Measurements from ENCODE around the gene OR52N5.

OR52N5 gene

DNA sequence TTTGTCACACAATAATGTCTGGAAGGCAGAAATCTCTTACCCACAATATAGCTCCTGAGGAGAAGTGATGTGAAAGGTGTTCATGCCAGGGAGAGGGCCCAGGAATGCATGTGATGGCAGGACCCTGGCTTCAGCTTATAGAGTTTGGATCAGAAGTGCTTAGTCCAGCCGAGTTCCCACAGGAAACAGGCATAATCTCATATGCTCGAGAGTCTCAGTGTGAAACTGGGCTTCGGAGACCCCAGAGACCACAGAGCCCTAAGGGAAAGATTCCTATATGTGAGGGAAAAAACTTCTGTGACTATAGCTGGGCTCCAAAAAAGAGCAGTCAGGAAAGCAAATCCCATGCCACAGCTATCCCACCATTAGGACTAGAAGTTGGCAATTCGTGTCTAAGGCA, at the start of gene OR52N5:
OR52N5 (minus strand) TSS at position 101 of the 400 bp plus-strand sequence. CDS start 4,721 bp downstream, outside the sequence.
- DNase-seq (ENCODE audit: low read depth in 3 of 3) = no peak

DNA sequence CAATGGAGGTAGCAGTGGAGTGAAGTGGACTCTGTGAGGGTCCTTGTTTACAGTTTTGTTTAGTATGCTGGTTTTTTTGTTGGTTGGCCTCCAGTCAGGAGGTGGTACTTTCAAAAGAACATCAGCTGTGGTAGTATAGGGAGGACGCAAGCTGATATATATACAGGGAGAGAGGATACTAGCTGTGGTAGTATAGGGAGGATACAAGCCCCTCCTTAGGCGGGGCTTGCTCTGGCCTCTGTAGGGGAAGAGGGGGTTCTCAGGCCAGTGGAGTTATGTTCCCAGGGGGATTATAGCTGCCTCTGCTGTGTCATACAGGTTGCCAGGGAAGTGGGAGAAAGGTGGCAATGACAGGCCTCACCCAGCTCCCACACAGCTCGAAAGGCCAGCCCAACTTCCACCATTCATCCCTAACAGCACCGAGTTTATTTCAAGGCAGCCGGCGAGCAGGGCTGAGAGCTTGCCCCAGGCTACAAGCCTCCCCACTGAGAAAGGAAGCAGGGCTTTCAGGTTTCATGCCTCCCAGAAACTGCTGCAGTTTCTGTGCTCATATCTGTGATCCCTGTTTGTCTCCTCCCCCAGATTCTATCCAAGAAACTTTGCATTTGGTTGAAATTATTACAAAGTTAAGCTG, 48.2 kb upstream of the OR52N5 start:
- no peak for DNase-seq (ENCODE audit: low read depth in 3 of 3)

DNA sequence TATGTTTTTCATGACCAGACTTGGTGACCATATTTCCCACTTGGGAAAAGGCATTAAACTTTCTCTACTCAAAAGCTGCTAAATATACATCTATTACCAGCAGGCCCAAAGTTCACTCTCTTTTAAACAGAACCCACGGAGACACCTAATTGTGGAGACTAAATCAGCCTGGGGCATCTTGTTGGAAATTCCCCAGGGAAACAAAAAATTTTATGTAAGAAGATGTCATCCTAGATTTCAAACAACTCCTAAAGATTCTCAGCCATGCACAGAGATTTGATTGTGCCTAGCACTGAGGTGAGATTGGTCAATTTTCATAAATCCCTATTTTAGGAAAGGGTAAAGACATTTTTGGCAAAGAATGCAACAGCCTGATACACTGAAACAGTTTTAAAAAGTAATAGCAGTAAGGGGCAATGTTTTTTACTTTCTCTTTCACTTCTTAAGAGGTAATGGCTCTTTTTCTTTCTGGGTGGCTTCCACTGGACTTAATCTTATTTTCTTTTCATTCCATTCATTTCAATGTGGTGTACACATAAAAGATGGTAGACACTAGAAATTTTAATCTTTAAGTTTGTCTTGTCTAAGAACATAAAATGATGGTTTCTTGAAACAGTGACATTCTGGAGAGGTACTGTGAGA, 35.2 kb upstream of the OR52N5 start:
- no peak for DNase-seq (ENCODE audit: low read depth in 3 of 3)

DNA sequence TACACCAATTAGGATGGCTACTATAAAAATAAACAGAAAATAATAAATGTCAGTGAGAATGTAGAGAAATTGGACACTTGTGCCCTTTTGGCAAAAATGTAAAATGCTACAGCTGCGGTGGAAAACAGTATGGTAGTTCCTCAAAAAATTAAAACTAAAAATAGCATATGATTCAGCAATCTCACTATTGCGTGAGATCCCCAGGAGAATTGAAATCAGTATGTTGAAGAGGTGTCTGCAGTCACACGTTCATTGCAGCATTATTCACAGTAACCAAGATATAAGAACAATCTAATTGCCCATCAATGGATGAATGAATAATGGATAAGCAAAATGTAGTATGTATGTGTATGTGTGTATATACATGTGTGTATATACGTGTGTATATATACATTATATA, 32.4 kb upstream of the OR52N5 start:
- no peak for DNase-seq (ENCODE audit: low read depth in 3 of 3)

DNA sequence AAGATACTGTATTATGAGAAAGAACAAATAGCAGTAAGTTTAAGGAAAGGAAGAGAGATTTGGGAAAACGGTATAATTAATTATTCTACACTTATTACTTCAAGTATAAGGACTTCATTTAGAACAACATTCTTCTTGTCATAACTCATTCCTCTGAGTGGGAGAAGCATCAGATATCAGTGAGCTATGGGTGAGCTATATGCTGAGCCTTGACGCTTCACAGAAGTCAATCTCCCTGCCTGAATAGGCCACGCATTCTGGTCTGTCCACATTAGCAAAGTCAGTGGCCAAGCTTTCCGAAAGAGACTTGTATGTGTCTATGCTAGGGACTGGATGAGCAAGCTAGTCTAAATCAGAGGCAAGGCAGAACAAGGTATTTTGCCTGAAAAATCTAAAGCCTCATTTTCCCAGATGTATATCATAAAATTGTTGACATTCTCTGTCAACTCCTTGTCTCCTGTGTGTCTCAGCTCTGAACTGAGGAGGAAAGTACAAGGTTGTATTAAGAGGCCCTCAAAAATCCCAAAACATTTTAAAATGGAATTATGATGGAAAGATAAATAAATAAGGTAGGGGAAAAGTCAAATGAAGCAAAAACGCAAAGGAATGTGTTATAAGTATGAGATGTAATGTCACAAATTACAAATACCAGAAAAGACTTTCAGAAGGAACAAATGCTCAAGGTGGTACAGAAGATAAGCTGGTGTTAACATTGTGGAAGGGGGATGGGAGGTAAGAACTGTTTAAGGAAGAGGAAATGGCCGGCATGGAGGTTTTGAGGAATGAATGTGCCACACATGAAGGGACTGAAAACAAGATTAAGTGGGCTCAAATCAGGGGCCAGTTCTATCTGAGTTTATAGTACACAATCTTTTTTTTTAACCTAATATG, 27.0 kb upstream of the OR52N5 start:
- DNase-seq (ENCODE audit: low read depth in 3 of 3) = no peak

DNA sequence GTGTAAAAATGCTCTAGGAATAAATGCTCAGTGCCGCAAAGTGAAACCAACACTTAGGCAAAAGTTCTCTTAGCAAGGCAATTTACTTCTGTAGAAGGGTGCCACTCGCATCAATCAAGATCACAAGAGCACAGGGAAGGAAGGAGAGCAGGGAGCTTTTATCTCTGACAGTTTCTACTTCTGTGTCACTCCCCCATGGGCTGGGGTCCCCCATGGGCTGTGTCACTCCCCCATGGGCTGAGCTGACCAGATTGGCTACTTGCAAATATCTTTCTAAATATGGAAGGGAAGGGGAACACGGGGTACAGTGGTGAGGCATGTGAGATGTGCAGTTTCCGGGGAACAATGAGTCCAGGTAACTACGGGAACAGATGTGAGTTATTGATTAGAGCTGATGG, 26.0 kb upstream of the OR52N5 start:
- no peak for DNase-seq (ENCODE audit: low read depth in 3 of 3)

DNA sequence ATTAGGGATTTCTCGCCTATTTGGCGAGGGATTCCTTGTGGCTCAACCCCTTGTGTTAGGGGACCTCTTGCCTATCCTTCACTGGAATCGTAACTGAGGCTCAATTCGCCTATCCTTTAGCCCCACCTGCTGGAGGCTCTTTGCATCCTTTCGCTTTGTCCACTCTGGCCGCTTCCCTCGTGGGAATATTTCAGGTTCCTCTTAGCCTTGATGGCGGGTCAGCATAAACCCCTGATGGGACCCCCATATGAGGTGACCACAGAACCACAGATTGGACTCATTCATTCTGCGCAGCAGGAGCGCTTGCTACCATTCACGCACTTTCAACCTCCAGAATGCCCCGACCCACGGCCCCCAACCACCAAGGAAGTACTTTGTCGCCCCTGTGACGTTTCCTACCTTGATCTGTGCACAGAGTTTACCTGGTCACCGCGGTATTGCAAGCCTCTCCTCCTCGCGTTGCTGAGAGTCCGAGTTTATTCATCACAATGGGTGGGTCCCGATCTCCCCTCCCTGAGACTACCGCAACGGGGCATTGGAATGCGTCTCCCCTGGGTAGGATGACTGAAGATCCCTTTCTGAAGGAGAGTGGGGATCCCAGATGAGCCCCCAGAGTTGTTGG, 25.5 kb upstream of the OR52N5 start, which contains the start of gene OR52N2:
OR52N2 (plus strand) TSS at position 425 of the 622 bp plus-strand sequence. CDS start 11,412 bp downstream, outside the sequence.
- peak; percentile 44 to 50 (median 49) for DNase-seq (ENCODE audit: low read depth in 3 of 3)

DNA sequence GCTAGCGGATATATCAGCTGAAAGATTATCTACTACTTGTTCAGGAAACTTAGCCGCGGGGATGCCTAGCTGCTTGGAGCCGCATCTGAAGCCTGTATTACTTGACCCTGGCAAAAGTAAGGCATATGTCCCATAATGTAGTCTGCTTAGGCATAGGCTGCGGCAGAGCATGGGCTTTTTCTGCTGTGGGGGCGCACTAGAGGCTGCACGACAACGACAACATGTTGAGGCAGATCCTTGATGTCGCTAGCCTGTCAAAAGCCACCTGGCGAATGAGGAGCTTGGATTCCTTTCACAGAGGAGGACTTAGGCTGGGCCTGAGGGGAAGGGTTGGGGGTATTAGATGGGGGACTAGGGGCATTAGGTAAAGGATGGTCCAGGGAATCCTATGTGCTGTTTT, 24.4 kb upstream of the OR52N5 start:
- DNase-seq (ENCODE audit: low read depth in 3 of 3) = no peak

DNA sequence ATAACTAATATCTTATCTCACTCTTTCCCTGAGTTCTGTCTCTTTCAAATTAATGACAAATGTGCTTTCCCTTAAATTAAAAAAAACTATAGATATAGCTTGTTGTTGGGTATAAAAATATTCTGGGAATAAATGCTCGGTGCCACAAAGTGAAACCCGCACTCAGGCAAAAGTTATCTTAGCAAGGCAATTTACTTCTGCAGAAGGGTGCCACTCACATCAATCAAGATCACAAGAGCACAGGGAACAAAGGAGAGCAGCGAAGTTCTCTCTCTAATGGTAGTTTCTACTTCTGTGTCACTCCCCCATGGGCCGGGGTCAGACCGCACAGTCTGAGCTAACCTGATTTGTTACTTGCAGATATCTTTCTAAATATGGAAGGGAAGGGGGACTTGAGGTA, 20.8 kb upstream of the OR52N5 start:
- DNase-seq (ENCODE audit: low read depth in 3 of 3) = no peak

DNA sequence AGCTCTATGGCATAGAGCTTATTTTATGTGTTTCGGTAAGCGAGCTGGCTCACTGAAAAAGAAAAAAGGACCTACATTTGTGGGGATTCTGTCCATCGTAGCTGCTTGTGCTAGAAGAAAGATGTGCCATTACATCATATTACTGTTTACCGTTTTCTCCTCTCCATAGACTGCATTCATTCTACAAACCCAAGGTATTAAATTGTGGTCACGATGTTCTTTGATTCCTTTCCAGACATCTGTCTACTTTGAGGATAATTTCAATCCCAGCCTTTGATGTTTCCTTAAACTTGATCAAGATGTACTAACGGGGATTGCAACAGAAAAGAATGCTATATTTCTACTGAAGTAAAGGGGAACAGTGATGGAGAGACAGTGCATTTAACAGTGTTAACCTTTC, 13.4 kb upstream of the OR52N5 start:
- DNase-seq (ENCODE audit: low read depth in 3 of 3) = no peak

DNA sequence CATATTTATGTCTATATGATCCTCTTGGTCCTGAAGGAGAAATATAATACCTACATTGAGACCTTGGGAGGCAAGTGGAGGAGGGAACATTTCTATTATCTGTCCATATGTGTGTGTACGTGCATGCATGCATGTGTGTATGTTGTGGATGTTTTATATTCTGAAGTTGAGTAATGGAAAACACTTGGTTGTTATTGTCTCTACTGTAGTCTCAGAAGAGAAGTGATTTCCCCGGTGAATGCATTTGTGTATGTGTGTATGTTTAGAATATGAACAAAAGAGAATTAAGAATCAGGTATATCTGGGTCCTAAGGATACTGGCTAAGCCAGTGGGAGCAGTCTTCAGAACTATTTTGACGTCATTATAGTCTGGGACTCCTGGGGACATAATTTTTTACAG, 8.0 kb upstream of the OR52N5 start, which contains the start of gene OR52N1:
OR52N1 (minus strand) TSS at position 101 of the 400 bp plus-strand sequence. CDS start 2,449 bp downstream, outside the sequence.
- DNase-seq (ENCODE audit: low read depth in 3 of 3) = no peak

DNA sequence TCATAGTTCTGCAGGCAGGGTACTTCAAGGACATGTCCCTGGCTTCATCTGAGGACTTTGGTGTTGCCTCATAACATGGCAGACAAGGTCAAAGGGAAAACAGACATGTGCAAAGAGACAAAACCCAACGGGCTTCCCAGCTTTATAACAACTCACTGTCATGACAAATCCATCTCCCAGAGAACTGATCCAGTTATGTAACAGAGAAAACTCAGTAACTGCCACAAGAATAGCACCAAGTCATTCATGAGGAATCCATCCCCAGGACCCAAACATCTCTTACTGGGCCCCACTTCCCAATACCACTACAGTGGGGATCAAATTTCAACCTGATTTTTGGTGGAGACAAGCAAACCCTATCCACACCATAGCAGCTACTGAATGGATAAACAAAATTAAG, 16.1 kb downstream of the OR52N5 start:
- DNase-seq (ENCODE audit: low read depth in 3 of 3) = no peak

DNA sequence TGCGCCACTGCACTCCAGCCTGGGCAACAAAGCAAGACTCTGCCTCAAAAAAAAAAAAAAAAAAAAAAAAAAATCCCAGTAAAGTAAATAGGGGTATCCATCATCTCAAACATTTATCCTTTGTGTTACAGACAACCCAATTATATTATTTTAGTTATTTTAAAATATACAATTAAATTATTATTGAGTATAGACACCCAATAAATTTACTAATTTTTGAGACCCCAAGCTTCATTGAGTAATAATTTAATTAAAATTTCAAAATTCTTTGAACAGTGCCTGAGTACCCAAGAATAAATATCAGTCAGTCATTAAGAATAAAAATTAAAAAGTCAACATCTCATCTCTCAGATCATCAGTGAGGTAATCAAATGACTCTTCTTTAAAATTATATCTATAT, 29.2 kb downstream of the OR52N5 start, which contains the start of gene OR52N4:
OR52N4 (plus strand) TSS at position 301 of the 400 bp plus-strand sequence. CDS start 498 bp downstream, outside the sequence.
- no peak for DNase-seq (ENCODE audit: low read depth in 3 of 3)

DNA sequence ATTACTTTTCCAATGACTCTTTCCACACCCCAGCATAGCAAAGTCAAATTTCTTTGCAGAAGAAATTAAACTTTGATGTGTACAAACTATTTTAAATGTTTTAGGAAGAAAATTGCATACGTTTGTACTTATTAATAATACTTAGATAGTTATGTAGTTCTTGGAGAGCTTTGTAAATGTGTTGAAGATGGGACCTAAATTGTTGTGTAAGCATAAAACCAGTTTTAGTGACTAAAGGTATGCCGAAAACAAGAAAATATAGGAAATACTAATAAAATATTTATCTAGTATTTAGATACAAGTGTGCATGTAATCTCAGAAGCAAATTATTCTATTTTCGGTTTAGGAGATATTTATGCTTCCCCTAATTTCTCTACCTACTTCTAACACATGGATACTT, 33.3 kb downstream of the OR52N5 start:
- no peak for DNase-seq (ENCODE audit: low read depth in 3 of 3)

DNA sequence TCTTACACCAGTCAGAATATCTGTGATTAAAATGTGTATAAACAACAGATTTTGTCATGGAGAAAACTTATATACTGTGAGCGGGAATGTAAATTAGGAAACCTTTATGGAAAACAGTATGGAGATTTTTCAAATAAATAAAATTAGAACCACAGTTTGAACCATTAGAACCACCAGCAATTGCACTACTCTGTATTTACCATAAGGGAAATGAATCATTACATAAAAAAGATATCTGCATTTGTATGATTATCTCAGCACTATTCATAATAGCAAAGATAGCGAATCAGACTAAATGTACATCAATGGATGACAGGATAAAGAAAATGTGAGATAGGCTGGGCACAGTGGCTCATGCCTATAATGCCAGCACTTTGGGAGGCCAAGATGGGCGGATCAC, 36.5 kb downstream of the OR52N5 start:
- no peak for DNase-seq (ENCODE audit: low read depth in 3 of 3)

DNA sequence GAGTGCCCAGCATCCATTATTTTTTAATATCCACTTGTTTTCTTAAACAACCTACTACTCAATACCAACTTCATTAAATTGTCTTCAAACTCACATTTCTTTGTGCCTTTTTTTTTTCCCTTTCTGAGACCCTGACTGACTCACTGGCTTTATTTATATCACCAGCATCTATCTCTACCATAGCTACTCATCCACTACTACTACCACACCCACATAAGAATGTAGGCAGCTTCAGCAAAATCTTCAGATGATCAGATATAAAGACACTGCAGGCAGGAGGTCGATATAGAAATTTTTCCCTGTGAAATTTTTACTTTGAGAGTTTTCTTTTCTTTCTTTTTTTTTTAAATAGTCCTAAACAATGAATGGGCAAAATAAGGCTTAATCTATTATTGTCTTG, 44.7 kb downstream of the OR52N5 start:
- no peak for DNase-seq (ENCODE audit: low read depth in 3 of 3)

DNA sequence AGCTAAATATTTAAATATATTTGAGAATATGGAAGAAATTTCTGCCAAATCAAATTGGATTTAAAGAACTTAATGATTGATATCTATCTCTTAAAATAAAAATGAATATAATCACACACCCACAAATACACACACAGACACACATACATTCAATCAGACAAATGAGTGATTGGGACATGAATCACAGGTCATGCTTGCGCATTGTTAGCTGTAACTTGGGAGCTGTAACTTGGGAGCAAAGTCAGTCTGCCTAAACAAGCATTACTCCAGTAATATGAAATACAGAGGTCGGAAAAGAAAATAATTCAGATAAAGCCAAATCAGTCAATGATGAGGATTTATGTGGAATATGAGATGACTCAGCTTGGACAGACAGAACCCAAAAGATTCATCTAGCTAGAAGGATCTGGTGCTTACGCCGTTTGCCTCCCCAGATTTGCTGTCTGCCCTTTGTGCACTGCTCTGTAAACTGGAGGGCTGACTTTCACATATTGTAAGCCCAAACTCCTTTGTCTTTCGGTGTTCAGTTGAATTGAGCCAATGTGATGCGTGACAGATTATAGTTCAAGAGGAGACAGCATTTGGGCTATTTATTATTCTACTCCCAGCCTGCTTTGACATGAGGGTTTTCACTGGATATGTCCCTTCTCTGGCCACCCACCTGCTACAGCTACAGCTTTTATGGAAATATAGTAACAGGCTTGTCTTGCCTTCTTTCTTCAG, 45.3 kb downstream of the OR52N5 start:
- DNase-seq (ENCODE audit: low read depth in 3 of 3) = no peak

DNA sequence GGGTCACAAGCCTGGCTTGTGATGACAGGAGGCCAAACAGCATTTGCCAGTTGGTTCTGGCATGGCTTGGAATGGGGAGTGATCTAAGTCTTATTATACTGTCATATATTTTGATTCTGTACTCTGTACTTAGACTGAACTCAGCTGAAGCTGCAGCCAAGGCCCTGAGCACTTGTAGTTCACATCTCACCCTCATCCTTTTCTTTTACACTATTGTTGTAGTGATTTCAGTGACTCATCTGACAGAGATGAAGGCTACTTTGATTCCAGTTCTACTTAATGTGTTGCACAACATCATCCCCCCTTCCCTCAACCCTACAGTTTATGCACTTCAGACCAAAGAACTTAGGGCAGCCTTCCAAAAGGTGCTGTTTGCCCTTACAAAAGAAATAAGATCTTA, 46.1 kb downstream of the OR52N5 start:
- no peak for DNase-seq (ENCODE audit: low read depth in 3 of 3)

DNA sequence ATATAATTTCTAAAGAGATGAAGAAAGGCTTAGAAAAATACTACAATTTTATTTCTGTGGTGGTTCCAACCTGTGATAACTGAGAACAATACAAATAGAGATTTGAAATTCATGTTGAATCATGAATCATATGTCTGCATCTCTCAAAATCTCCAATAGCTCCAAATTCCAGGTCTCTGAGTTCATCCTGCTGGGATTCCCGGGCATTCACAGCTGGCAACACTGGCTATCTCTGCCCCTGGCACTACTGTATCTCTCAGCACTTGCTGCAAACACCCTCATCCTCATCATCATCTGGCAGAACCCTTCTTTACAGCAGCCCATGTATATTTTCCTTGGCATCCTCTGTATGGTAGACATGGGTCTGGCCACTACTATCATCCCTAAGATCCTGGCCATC, 46.8 kb downstream of the OR52N5 start, which contains the start of gene OR56B1:
OR56B1 (plus strand) TSS at position 53 of the 400 bp plus-strand sequence; CDS start at position 122, 69 bp downstream.
- no peak for DNase-seq (ENCODE audit: low read depth in 3 of 3)

DNA sequence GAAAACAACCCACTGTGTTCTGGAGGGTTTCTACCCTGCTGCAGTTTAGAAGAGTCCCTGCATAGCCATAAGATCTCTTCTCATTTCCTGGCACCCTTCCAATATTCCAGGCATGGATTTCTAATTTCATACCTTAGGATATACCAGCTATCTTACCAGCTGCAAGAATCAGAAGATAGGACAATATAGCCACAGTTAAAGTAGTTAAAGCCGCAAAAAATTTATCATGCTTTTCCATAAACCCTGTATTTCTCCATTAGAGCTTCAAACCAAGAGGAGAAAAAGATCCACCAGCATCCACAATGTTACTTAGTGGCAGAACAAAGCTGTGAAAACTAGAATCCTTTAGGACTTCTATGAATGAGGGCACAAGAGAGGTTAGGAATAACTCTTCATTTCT, 55.5 kb downstream of the OR52N5 start:
- DNase-seq (ENCODE audit: low read depth in 3 of 3) = no peak

DNA sequence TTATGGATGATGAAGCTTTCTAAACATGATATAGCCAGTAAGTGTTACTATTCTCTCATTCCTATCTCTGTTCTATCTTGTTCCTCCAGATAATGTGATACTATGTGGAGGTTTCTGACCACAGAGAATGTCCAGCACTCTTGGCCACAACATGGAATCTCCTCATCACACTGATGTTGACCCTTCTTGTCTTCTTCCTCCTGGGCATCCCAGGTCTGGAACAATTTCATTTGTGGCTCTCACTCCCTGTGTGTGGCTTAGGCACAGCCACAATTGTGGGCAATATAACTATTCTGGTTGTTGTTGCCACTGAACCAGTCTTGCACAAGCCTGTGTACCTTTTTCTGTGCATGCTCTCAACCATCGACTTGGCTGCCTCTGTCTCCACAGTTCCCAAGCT, 56.8 kb downstream of the OR52N5 start:
- DNase-seq (ENCODE audit: low read depth in 3 of 3) = no peak

Data from stimulated activated CD4-positive, alpha-beta T cell treated with anti-CD3 and anti-CD28 coated beads, TNF-alpha, amount 100 ng/mL, for 4 hours (primary cell).